PC-3 (cell line): ENCODE data around the gene TTLL12. TPM values are rescaled to one million over a fixed set of nuclear protein-coding genes. Genes with fewer than 3 reads are reported as not detected.

Experiments used
- ATAC-seq: fragments of 200-7000 bp; cut with Tn5 transposase; 2 replicates; pipeline ENCODE4 v1.9.1; 2020; ENCODE audit warnings: mild to moderate bottlenecking, moderate library complexity
- BruUV-seq: library from RNA; stranded (reverse); fragments of 400-500 nt; replicated peaks from 2 replicates; lab custom pipeline; 2021; lab: Mats Ljungman, UMichigan
- CTCF ChIA-PET: fragments of 300-600 bp; sonication (Branson Sonifier 250); formaldehyde crosslinking; loops from one replicate; lab custom pipeline; 2022; ENCODE audit warnings: antibody characterized with exemption; lab: Charles Lee
- POLR2A ChIA-PET: fragments of 300-600 bp; sonication (Branson Sonifier 250); formaldehyde crosslinking; loops from one replicate; lab custom pipeline; 2022; ENCODE audit warnings: antibody characterized with exemption; ENCODE audit not compliant: unreplicated experiment; lab: Charles Lee
- DNase-seq: peaks from one replicate; pipeline ENCODE4 v3.0.0-alpha.2; 2015
- H2AFZ ChIP-seq: fragments of 300-600 bp; sonication (generic); 2 replicates; pipeline ENCODE4 v1.6.0; 2016; ENCODE audit warnings: antibody characterized with exemption, low read length
- H3F3A ChIP-seq: fragments of 300-600 bp; sonication (generic); one replicate; pipeline ENCODE4 v1.6.0; 2017; ENCODE audit warnings: antibody characterized with exemption, low read length, control low read depth, mild to moderate bottlenecking; ENCODE audit not compliant: unreplicated experiment
- H3K27ac ChIP-seq: fragments of 300-600 bp; sonication (generic); 2 replicates; pipeline ENCODE4 v1.5.1; 2016; ENCODE audit warnings: mild to moderate bottlenecking, low read length
- H3K27me3 ChIP-seq: fragments of 300-600 bp; sonication (generic); 2 replicates; pipeline ENCODE4 v1.6.1; 2016; ENCODE audit warnings: low read length, mixed read lengths
- H3K36me3 ChIP-seq: fragments of 300-600 bp; sonication (generic); 2 replicates; pipeline ENCODE4 v1.6.1; 2016; ENCODE audit warnings: low read depth, mixed run types, low read length, mixed read lengths
- H3K4me1 ChIP-seq: fragments of 300-600 bp; sonication (generic); 2 replicates; pipeline ENCODE4 v1.5.1; 2016; ENCODE audit warnings: low read length; ENCODE audit not compliant: insufficient read depth
- H3K4me2 ChIP-seq: fragments of 300-600 bp; sonication (generic); 2 replicates; pipeline ENCODE4 v1.6.0; 2016; ENCODE audit warnings: low read length
- H3K4me3 ChIP-seq: fragments of 300-600 bp; sonication (generic); 2 replicates; pipeline ENCODE4 v1.5.1; 2016; ENCODE audit warnings: mild to moderate bottlenecking, low read length, mixed read lengths
- H3K79me2 ChIP-seq: fragments of 300-600 bp; sonication (generic); 2 replicates; pipeline ENCODE4 v1.6.1; 2017; ENCODE audit warnings: low read length, mixed read lengths
- H3K9ac ChIP-seq: fragments of 300-600 bp; sonication (generic); 2 replicates; pipeline ENCODE4 v1.6.0; 2016; ENCODE audit warnings: mild to moderate bottlenecking, low read length
- H3K9me2 ChIP-seq: fragments of 300-600 bp; sonication (generic); replicated peaks from 2 replicates; pipeline ENCODE4 v1.6.1; 2016; ENCODE audit warnings: mixed run types, low read length, mixed read lengths
- H3K9me3 ChIP-seq: fragments of 300-600 bp; sonication (generic); 2 replicates; pipeline ENCODE4 v1.6.1; 2016; ENCODE audit warnings: low read length, mixed read lengths
- H4K20me1 ChIP-seq: fragments of 300-600 bp; sonication (generic); 2 replicates; pipeline ENCODE4 v1.6.1; 2016; ENCODE audit warnings: low read length, mixed read lengths
- EZH2 ChIP-seq: fragments of 300-600 bp; sonication (generic); IDR thresholded peaks from one replicate; pipeline ENCODE4 v1.6.1; 2017; ENCODE audit warnings: antibody characterized with exemption, mild to moderate bottlenecking, low read length; ENCODE audit not compliant: unreplicated experiment
- EZH2phosphoT487 ChIP-seq: fragments of 300-600 bp; sonication (generic); IDR thresholded peaks from 2 replicates; pipeline ENCODE4 v1.6.1; 2018; ENCODE audit warnings: mild to moderate bottlenecking, antibody characterized with exemption, low read length, borderline replicate concordance
- intact Hi-C: fragments of 100-400 bp; cut with micrococcal nuclease; formaldehyde crosslinking; loops from 2 replicates; pipeline ENCODE4 v1.9.0; 2023
- total RNA-seq: library from RNA; depleted of rRNA; stranded (reverse); fragments of >200 nt; gene quantifications from 2 replicates; pipeline ENCODE4 v1.2.3, GENCODE V29; 2014
- TF ChIP-seq, protein P1 (sequence below): fragments of 300-600 bp; sonication (generic); conservative IDR thresholded peaks from 2 replicates; pipeline ENCODE4 v1.5.1; 2017; ENCODE audit warnings: antibody characterized with exemption, low read depth, mild to moderate bottlenecking, low read length

TTLL12 gene
- total RNA-seq, 1 experiment from 2014 or later: 48.9 TPM

DNA sequence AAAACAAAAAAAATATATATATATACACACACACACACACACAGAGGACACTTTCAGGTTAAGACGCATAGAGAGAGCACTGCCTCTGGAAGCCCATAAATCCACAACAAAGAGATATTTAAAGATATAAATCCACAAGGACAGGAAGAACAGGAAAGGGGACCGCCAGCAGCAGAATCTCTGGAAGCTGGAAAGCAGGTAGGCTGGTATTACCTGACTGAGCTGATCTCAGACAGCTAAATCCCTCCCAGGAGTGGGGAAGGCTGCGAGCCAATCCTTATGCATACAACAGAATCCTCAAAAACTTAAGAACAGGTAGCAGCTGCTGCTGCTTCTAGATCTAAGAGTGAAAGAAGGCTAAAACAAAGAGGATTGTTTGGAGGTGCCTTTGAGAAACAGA, 42.0 kb downstream of the TTLL12 start:
- Histone ChIP-seq H3K9me2 (no peaks in the 10 kb centered on the region), H3K9ac (no peak overlapping the region), H4K20me1 (no peaks in the 10 kb centered on the region), H3K27me3 (no peaks in the 10 kb centered on the region), H3K9me3 (no peaks in the 10 kb centered on the region), H3K36me3 (peaks cover 8% of the 10 kb centered on the region; the same call in 1 of the 2 replicates), H3F3A (no peaks in the 10 kb centered on the region), H3K4me1 (peaks cover 9% of the 10 kb centered on the region), H3K27ac (no peak overlapping the region), H3K4me2 (no peak overlapping the region), H3K79me2 (peaks cover 30% of the 10 kb centered on the region), H2AFZ (no peak overlapping the region), H3K4me3 (no peak overlapping the region)
- POLR2A ChIA-PET: no interaction called here
- intact Hi-C loops: no loop called here
- CTCF ChIA-PET: no interaction called here
- ATAC-seq (no peak), DNase-seq (peak; percentile 22)
- no peak for TF ChIP-seq EZH2
- TF ChIP-seq EZH2phosphoT487: no peak
- TF ChIP-seq, protein P1, sequence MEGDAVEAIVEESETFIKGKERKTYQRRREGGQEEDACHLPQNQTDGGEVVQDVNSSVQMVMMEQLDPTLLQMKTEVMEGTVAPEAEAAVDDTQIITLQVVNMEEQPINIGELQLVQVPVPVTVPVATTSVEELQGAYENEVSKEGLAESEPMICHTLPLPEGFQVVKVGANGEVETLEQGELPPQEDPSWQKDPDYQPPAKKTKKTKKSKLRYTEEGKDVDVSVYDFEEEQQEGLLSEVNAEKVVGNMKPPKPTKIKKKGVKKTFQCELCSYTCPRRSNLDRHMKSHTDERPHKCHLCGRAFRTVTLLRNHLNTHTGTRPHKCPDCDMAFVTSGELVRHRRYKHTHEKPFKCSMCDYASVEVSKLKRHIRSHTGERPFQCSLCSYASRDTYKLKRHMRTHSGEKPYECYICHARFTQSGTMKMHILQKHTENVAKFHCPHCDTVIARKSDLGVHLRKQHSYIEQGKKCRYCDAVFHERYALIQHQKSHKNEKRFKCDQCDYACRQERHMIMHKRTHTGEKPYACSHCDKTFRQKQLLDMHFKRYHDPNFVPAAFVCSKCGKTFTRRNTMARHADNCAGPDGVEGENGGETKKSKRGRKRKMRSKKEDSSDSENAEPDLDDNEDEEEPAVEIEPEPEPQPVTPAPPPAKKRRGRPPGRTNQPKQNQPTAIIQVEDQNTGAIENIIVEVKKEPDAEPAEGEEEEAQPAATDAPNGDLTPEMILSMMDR: no peak
- no TSS peak for BruUV-seq

DNA sequence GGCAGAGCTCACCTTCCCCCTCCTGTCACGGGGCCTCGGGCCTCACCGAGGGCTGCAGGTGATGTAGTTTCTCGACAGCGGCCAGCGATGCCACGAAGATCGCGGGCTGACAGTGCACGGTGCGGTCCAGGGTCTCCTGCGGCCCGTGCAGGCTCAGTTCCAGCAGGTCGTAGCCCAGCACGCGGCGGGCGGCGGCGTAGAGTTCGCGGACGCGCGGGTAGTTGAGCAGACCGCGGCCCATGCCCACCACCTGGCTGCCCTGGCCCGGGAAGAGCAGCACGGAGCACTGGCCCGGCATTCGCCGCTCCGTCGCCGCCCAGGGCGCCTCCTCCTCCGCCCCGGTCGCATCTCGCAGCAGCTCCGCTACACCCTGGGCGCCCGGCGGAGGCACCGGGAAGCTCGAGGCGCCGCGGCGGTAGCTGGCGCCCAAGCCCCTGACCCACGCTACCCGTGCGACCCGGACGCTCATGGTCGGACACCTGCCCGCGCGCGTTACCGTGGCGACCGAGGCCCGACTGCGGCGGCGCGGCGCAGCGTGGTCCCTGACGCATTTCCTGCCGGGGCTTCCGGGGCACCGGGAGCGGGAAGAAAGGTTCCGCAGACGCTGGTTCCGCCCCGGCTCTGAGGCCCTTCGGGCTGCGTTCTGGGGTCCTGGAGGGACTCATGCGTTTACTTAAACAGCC, 43.9 kb downstream of the TTLL12 start, which contains the start of gene MCAT:
Gene MCAT (minus strand): TSS at position 519 of the 683 bp plus-strand sequence. CDS start 50 bp downstream, at position 469.
- Histone ChIP-seq H3K4me1 (peaks cover 9% of the 10 kb centered on the region), H3K4me3 (peak within 1 kb of the TSS; percentile 97), H3K27ac (peak within 1 kb of the TSS; percentile 50), H3F3A (no peaks in the 10 kb centered on the region), H3K9ac (peak within 1 kb of the TSS; percentile 94), H3K27me3 (no peaks in the 10 kb centered on the region), H3K9me3 (no peaks in the 10 kb centered on the region), H4K20me1 (no peaks in the 10 kb centered on the region), H3K36me3 (peaks cover 8% of the 10 kb centered on the region; the same call in 1 of the 2 replicates), H3K79me2 (peaks cover 34% of the 10 kb centered on the region), H2AFZ (peak within 1 kb of the TSS; percentile 96), H3K9me2 (no peaks in the 10 kb centered on the region), H3K4me2 (peak within 1 kb of the TSS; percentile 92)
- ChIA-PET CTCF (no interaction called here), POLR2A (no interaction called here)
- DNase-seq: peak; percentile 78
- BruUV-seq: no TSS peak
- TF ChIP-seq EZH2phosphoT487 (no peak), EZH2 (no peak)
- TF ChIP-seq, protein P1: no peak
- peak; percentile 93 for ATAC-seq
- intact Hi-C loops: no loop called here

DNA sequence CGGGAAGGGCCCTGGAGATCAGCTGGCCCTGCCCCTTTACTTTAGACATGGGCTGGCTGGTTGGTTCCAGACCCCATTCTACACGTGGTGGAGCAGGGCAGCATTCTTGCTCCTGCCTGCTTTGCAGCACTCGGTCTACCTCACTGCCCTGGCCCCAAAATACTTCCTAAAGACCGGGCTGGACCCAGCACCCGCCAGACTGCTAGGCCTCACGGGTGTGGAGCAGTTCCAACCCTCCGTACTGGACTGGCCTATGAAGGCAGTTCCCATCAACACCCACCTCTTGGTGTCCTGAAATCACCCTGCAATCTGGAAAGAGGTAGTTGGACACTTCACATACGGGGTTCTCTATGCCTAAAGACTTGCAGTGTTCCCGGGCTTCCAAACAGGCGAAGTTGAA, 50.1 kb downstream of the TTLL12 start:
- H3K9ac ChIP-seq: no peak overlapping the region
- H3K9me2 ChIP-seq: no peaks in the 10 kb centered on the region
- no peak overlapping the region for H3K4me2 ChIP-seq
- H3K4me3 ChIP-seq: no peak overlapping the region
- H3K27me3 ChIP-seq: no peaks in the 10 kb centered on the region
- no peaks in the 10 kb centered on the region for H3F3A ChIP-seq
- H4K20me1 ChIP-seq: no peaks in the 10 kb centered on the region
- H3K27ac ChIP-seq: no peak overlapping the region
- DNase-seq (no peak), ATAC-seq (no peak)
- ChIA-PET CTCF (no interaction called here), POLR2A (no interaction called here)
- no peak overlapping the region for H2AFZ ChIP-seq
- no TSS peak for BruUV-seq
- peaks cover 16% of the 10 kb centered on the region for H3K36me3 ChIP-seq
- peaks cover 22% of the 10 kb centered on the region for H3K79me2 ChIP-seq
- no peaks in the 10 kb centered on the region for H3K9me3 ChIP-seq
- TF ChIP-seq EZH2phosphoT487: no peak
- TF ChIP-seq, protein P1: no peak
- no peak for TF ChIP-seq EZH2
- intact Hi-C loops: no loop called here
- H3K4me1 ChIP-seq: peaks cover 2% of the 10 kb centered on the region; the same call in 1 of the 2 replicates
